Stimulated activated naive CD8-positive, alpha-beta T cell treated with anti-CD3 and anti-CD28 coated beads, Interleukin-15, Interleukin-2, amounts not matched to agents 100 U/mL and 50 U/mL, for 24 hours (primary cell): ENCODE data around the gene GLCCI1.
A peak's percentile ranks its signal among the peaks of the same experiment; 100 is the strongest.

ENCODE experiments used
- ATAC-seq: fragments of 150-1000 bp; cut with Tn5 transposase; one replicate; pipeline ENCODE4 v1.10.0; 2021
- DNase-seq: peaks from one replicate; pipeline ENCODE4 v3.0.0; 2021

GLCCI1 gene

DNA sequence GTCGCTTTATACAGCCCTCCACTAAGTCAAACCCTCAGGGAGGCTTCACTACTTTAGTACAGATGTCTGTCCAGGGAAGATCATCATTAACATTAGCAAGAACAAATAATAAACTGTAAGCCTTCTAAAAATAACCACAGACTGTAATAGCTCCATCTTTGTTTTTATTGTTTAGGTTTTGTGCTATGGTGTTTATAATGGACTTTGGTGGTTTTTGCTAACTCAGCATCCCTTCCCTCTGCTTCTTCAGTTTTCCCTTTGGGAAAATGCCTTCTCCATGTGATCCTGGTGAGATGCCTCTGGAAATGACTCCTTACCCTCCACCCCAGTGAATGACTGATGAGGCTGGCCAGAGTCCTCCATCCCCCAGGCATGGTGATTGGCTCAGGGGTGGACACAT, 162.1 kb downstream of the GLCCI1 start:
- no peak for ATAC-seq
- no peak for DNase-seq

DNA sequence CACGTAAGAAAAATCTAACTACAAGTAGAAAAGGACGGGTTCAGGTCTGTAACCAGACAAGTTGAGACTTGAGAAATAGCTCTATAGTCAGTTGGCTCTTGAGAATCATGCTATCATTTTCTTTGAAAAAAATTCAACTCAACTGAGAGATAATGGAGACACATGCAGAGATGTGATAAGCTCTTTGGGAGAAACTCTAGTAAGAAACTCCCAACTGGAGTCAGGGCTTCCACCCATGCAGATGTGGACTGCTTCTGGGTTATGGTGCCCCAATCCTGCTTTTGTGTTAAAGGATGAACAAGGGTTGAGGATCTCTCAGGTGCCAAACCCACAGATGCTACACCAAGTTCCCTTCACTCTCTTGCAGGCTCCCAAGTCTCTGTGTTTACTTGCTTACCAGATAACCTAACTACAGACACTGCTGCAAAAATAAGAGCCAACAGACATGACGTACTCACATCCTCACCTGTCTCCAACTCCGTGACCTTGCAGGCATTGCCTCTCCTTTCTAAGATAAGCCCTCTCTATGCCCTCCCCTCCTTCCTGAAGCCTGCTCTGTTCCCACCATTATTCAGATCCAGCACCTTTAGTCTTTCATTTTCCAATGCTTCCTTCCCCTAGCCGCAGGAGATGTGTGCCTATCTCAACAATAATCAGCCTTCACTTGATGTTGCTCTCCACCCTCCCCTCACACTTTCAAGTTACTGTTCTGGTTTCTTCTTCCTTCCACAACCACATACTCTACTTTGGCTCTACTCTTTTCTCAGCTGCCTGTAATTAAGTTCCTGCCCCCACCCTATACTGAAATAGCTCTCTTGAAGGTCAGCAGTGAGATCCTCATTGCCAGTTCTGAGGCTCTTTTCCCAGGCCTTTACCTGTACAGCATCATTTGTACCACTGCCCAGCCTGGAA, 163.4 kb downstream of the GLCCI1 start:
- peak; percentile 8 for ATAC-seq
- DNase-seq: no peak

DNA sequence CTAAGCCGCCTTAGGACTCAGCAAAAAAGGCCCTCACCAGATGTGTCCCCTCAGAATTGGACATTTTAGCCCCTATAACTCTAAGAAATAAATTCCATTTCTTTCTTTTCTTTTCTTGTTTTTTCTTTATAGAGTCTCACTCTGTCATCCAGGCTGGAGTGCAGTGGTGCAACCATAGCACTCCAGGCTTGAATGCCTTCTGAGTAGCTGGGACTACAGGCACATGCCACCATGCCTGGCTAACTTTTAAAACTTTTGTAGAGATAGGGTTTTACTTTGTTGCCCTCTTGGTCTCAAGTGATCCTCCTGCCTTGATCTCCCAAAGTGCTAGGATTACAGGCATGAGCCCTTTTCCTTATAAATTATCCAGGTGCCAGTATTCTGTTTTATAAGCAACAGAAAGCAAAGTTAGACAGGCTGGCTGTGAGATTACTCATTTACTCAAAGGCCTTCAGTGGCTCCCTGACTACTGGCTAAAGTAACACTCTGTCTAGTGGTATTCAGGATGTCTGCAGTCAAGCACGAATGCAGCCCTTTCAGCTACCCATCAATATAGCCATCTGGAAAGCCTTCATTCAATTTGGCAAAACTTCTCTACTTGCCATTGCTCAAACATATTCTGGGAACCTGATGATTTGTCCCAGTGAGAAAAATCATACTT, 164.7 kb downstream of the GLCCI1 start:
- no peak for DNase-seq
- no peak for ATAC-seq

DNA sequence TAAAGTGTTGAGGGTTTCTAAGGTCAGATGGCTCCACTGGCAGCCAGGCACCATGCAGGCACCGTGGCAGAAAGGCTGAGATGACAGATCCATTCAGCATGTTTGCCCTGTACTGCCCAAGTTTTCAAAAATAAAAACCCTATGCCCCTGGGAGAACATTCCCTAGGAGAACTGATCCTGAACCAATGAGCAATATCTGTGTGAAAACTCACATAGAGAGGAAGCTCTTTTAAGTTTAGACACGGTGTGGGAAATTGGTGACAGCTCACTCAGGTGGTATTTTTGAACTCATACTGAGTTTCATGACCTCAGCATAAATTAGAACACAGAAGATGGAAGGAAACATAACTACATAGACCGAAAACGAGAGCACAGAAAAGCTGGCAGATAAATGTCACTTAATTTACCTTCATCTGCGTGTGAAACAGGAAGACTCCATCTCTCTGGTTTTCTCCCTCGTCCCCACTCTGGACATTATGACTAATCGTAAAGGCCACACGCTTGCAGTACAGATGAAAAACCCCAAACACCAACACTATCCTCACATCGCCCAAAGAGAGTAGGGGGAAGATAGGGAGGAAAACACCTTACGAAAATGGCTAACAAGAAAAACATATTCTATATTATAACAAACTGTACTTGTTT, 165.6 kb downstream of the GLCCI1 start:
- peak; percentile 90 for ATAC-seq
- peak; percentile 36 for DNase-seq

- ATAC-seq (peak; percentile 25), DNase-seq (no peak)
These were observed 166.8 kb downstream of the GLCCI1 start for GRCh38 chr7:8135417-8135816.

- no peak for DNase-seq
These were observed 167.6 kb downstream of the GLCCI1 start for GRCh38 chr7:8136051-8136730.

More at GRCh38 chr7:8136051-8136730, 167.6 kb downstream of the GLCCI1 start:
- no peak for ATAC-seq
